Measurements from ENCODE around the gene SNX3.

- TF ChIP-seq, protein P1, sequence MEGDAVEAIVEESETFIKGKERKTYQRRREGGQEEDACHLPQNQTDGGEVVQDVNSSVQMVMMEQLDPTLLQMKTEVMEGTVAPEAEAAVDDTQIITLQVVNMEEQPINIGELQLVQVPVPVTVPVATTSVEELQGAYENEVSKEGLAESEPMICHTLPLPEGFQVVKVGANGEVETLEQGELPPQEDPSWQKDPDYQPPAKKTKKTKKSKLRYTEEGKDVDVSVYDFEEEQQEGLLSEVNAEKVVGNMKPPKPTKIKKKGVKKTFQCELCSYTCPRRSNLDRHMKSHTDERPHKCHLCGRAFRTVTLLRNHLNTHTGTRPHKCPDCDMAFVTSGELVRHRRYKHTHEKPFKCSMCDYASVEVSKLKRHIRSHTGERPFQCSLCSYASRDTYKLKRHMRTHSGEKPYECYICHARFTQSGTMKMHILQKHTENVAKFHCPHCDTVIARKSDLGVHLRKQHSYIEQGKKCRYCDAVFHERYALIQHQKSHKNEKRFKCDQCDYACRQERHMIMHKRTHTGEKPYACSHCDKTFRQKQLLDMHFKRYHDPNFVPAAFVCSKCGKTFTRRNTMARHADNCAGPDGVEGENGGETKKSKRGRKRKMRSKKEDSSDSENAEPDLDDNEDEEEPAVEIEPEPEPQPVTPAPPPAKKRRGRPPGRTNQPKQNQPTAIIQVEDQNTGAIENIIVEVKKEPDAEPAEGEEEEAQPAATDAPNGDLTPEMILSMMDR (IDR thresholded peaks at IDR 0.05): no peak
- TF ChIP-seq EZH2phosphoT487 (IDR thresholded peaks at IDR 0.05) (peak; percentile 57), EZH2 (IDR thresholded peaks at IDR 0.05) (peak; percentile 56)
These were observed 96.9 kb downstream of the SNX3 start for GRCh38 chr6:108163644-108164542.

All from neural progenitor cell (in vitro differentiated cells).